Heart right ventricle (tissue), 16 donors: ENCODE measurements around the gene ASB4. TPM values are rescaled to one million over a fixed set of nuclear protein-coding genes. Genes with fewer than 3 reads are reported as not detected.
"Not testable (repeated sequence)": the region's sequence is repeated elsewhere in the genome, so short reads cannot be mapped to it uniquely, and the experiment has no call there.

Experiments used
- ATAC-seq, 8 donors: fragments of 200-7000 bp; cut with Tn5 transposase; one replicate each; pipeline ENCODE4 v1.9.1; 2020; ENCODE audit warnings: mild to moderate bottlenecking in 8 of 8, moderate library complexity in 8 of 8, moderate number of reproducible peaks in 1 of 8
- DNase-seq, 2 donors: peaks; one replicate each; pipeline ENCODE4 v3.0.0-alpha.2; 2020
- H3K27ac ChIP-seq, 10 donors: fragments of 200-600 bp; sonication (generic) in 2 of 10; one replicate each; pipeline versions ENCODE4 v1.5.0 to v1.8.0; 2020 to 2022; ENCODE audit warnings: mild to moderate bottlenecking in 3 of 10
- H3K27me3 ChIP-seq, 7 donors: fragments of 200-600 bp; one replicate each; pipeline ENCODE4 v1.8.0; 2021 to 2022; ENCODE audit warnings: mild to moderate bottlenecking in 2 of 7
- H3K36me3 ChIP-seq, 9 donors: fragments of 200-600 bp; sonication (generic) in 1 of 9; one replicate each; pipeline versions ENCODE4 v1.5.0 to v1.8.0; 2020 to 2022; ENCODE audit warnings: mild to moderate bottlenecking in 2 of 9
- H3K4me1 ChIP-seq, 9 donors: fragments of 200-600 bp; sonication (generic) in 1 of 9; one replicate each; pipeline versions ENCODE4 v1.5.0 to v1.8.0; 2020 to 2022; ENCODE audit warnings: mild to moderate bottlenecking in 4 of 9
- H3K4me3 ChIP-seq, 10 donors: fragments of 200-600 bp; sonication (generic) in 2 of 10; one replicate each; pipeline versions ENCODE4 v1.5.0 to v1.8.0; 2020 to 2022; ENCODE audit warnings: mild to moderate bottlenecking in 7 of 10, moderate library complexity in 2 of 10
- H3K9me3 ChIP-seq, 11 donors: fragments of 200-600 bp in 10 of 11; sonication (generic) in 2 of 11; one replicate each; pipeline versions ENCODE4 v1.5.0 to v1.8.0; 2013 to 2022; ENCODE audit warnings: mild to moderate bottlenecking in 2 of 11, control low read depth in 1 of 11, moderate library complexity in 1 of 11
- CTCF ChIP-seq, 9 donors: fragments of 200-600 bp; sonication (generic) in 2 of 9; IDR thresholded peaks; one replicate each; pipeline versions ENCODE4 v1.5.0 to v1.8.0; 2021 to 2022; ENCODE audit warnings: antibody characterized with exemption in 9 of 9, mild to moderate bottlenecking in 5 of 9, moderate library complexity in 1 of 9
- WGBS, 2 donors: extraction: QIAGEN DNeasy Blood & Tissue Kit; methylation state at CpG; one replicate each; pipeline ENCODE4 v1.1.7; 2013; ENCODE audit warnings: inconsistent platforms in 1 of 2; 5-methylcytosine and 5-hydroxymethylcytosine counted together
- intact Hi-C, 10 donors: fragments of 100-400 bp; cut with DNase I; formaldehyde crosslinking; loops; one replicate each; pipeline versions ENCODE4 v1.11.1 to v1.14.2; 2022
- polyA plus RNA-seq, 2 donors: library from polyadenylated mRNA; stranded (reverse); fragments of 200-250 nt; gene quantifications; one replicate each; pipeline ENCODE4 v1.2.3, GENCODE V29; 2013
- total RNA-seq, 10 donors: library from RNA; stranded (reverse); fragmentation: NEBNext Ultra II Directional in 3 of 10; extraction: Animal tissue kit (Norgen Biotek cat#: 25700) in 3 of 10; gene quantifications; one replicate each; pipeline versions ENCODE4 v1.2.1 to v1.2.4, GENCODE V29; 2021 to 2023
- donor health status: Arrhythmogenic right ventricular cardiomyopathy.
- donor health status: ischemic (EF 13 %, LVEDD 7.1; RV severe dilation, severe dysfunction).
- donor health status: healthy with polysubstance abuse.
- donor health status: DM: no; HTN: yes; CAD: no.
- donor health status: DM: no; HTN: no; CAD: no.
- donor health status: ischemic (EF 25% LVEDD 6.9; RV normal size, moderate dysfunction).
- donor health status: ischemic (EF 25% LVEDD 5.7; RV mildly dilated, moderate dysfunction).
- donor health status: healthy.
- donor health status: DM: yes; HTN: yes; CAD: no.
- donor health status: Ischemic cardiomyopathy.
- donor health status: ischemic (EF 35%, LVEDD 5.7; RV mildly dilated, moderate dysfunction).
- donor health status: nonischemic (EF 11% LVEDD 7.7; RV severe dilation, severe dysfunction).
- donor health status: DM: yes; HTN: yes; CAD: no.
- donor health status: PGD.
- donor health status: ischemic (EF 29% LVEDD 5.4; RV normal size, mild dysfunction).
- donor health status: nonischemic (EF 23%, LVEDD 6.1; RV moderate dilation, normal function).

The ASB4 gene
- total and polyA plus RNA-seq, 12 donors = 0.26 to 7.1 (median 3.0) TPM

- H3K9me3 ChIP-seq = no peaks in the 10 kb centered on the region
- 63% methylated on average over 4 of the region's 4 CpGs for WGBS, 2 donors
- DNase-seq = no peak
- TF ChIP-seq CTCF (IDR thresholded peaks at IDR 0.05) = no peak
- intact Hi-C loops = loop anchor here in 6 of 10 donors (5.0 to 10.0 kb wide), 6 partner anchors 36 to 136 kb away; partner anchors contain the start of genes PDK4 (in 2 of the 6) and ASB4 (in 1 of the 6)
- no peaks in the 10 kb centered on the region for H3K36me3 ChIP-seq
- H3K4me3 ChIP-seq = peak overlapping the region in 3 of 10 donors; percentile 18 to 29 (median 26)
- H3K27ac ChIP-seq = peak overlapping the region in 9 of 10 donors; percentile 18 to 91 (median 62)
- no peaks in the 10 kb centered on the region for H3K27me3 ChIP-seq
- no peak for ATAC-seq
- peaks cover 9 to 65% (median 51%) of the 10 kb centered on the region in 9 donors for H3K4me1 ChIP-seq
These were observed 60.9 kb downstream of the ASB4 start for GRCh38 chr7:95546647-95547046.

- Histone ChIP-seq H3K4me1 (peaks cover 9 to 65% (median 51%) of the 10 kb centered on the region in 9 donors), H3K9me3 (no peaks in the 10 kb centered on the region), H3K4me3 (no peak overlapping the region), H3K27ac (peak overlapping the region; percentile 10 to 91 (median 62)), H3K27me3 (no peaks in the 10 kb centered on the region), H3K36me3 (no peaks in the 10 kb centered on the region)
- ATAC-seq = no peak
- 36 to 42% methylated on average over 6 of the region's 6 CpGs for WGBS, 2 donors
- no peak for TF ChIP-seq CTCF (IDR thresholded peaks at IDR 0.05)
- intact Hi-C loops = loop anchor here in 6 of 10 donors (5.0 to 10.0 kb wide), 6 partner anchors 35 to 135 kb away; partner anchors contain the start of genes PDK4 (in 2 of the 6) and ASB4 (in 1 of the 6)
- DNase-seq = no peak
These were observed 61.9 kb downstream of the ASB4 start for GRCh38 chr7:95547361-95548348.

GRCh38 chr7:95549818-95550529, 64.2 kb downstream of the ASB4 start:
- peak in 1 of 9 donors; percentile 14 for TF ChIP-seq CTCF (IDR thresholded peaks at IDR 0.05)
- Histone ChIP-seq H3K27me3 (no peaks in the 10 kb centered on the region), H3K27ac (peak overlapping the region; percentile 62 to 94 (median 86)), H3K4me3 (peak overlapping the region in 4 of 10 donors; percentile 0 to 11 (median 3)), H3K36me3 (no peaks in the 10 kb centered on the region), H3K9me3 (no peaks in the 10 kb centered on the region), H3K4me1 (peaks cover 9 to 61% (median 52%) of the 10 kb centered on the region in 9 donors)
- DNase-seq = peak; percentile 77 to 84
- intact Hi-C loops = loop anchor here (1.0 to 10.0 kb wide), 10 partner anchors 32 to 132 kb away; partner anchors contain the start of genes PDK4 (in 7 of the 10) and ASB4 (in 1 of the 10)
- 4% methylated on average over 6 of the region's 6 CpGs for WGBS, 2 donors
- ATAC-seq = peak; percentile 76 to 98 (median 96)

GRCh38 chr7:95550546-95550945, 64.8 kb downstream of the ASB4 start:
- intact Hi-C loops = loop anchor here in 6 of 10 donors (1.0 to 5.0 kb wide), 5 partner anchors 32 to 59 kb away; partner anchors contain the start of gene PDK4 (in 5 of the 6)
- ATAC-seq (peak in 2 of 8 donors; percentile 9 to 14), DNase-seq (no peak)
- no peaks in the 10 kb centered on the region for H3K27me3 ChIP-seq
- no peaks in the 10 kb centered on the region for H3K9me3 ChIP-seq
- TF ChIP-seq CTCF (IDR thresholded peaks at IDR 0.05) = no peak
- peak overlapping the region in 4 of 10 donors; percentile 0 to 11 (median 3) for H3K4me3 ChIP-seq
- H3K27ac ChIP-seq = peak overlapping the region; percentile 62 to 94 (median 84)
- H3K36me3 ChIP-seq = no peaks in the 10 kb centered on the region
- 18 to 22% methylated on average over 4 of the region's 4 CpGs for WGBS, 2 donors
- peaks cover 7 to 57% (median 48%) of the 10 kb centered on the region in 9 donors for H3K4me1 ChIP-seq

GRCh38 chr7:95552010-95552926, 66.5 kb downstream of the ASB4 start:
- peaks cover 5 to 43% (median 32%) of the 10 kb centered on the region in 9 donors for H3K4me1 ChIP-seq
- ATAC-seq, H3K36me3 ChIP-seq, H3K9me3 ChIP-seq, H3K4me3 ChIP-seq, DNase-seq, H3K27me3 ChIP-seq, H3K27ac ChIP-seq: not testable (repeated sequence)
- WGBS, 2 donors = 81 to 91% methylated on average over 32 to 34 of the region's 45 CpGs
- intact Hi-C loops = loop anchor here in 2 of 10 donors (5.0 kb wide), 1 partner anchor 45 kb away; the partner anchor contains the start of gene PDK4 (in 2 of the 2)
